HepG2 (cell line): Measurements from ENCODE around the gene IKZF3. TPM values are rescaled to one million over a fixed set of nuclear protein-coding genes. Genes with fewer than 3 reads are reported as not detected.

Source experiments
- ATAD3A ChIP-seq: sonication (generic); formaldehyde crosslinking; IDR thresholded peaks from 2 replicates; pipeline ENCODE4 v1.4.0; 2020; ENCODE audit warnings: missing genetic modification reagents
- ATF5 ChIP-seq: sonication (generic); formaldehyde crosslinking; IDR thresholded peaks from 2 replicates; pipeline ENCODE4 v1.4.0; 2020; ENCODE audit warnings: mild to moderate bottlenecking, low read depth, missing genetic modification reagents
- CHD4 ChIP-seq: fragments of 200-600 bp; sonication (generic); IDR thresholded peaks from 2 replicates; pipeline ENCODE4 v1.7.0; 2017; ENCODE audit warnings: mild to moderate bottlenecking, low read length, borderline replicate concordance
- GMEB1 ChIP-seq: sonication (generic); formaldehyde crosslinking; IDR thresholded peaks from 2 replicates; pipeline ENCODE4 v1.5.1; 2020; ENCODE audit warnings: missing genetic modification reagents, mild to moderate bottlenecking, borderline replicate concordance
- HBP1 ChIP-seq: IDR thresholded peaks from 2 replicates; pipeline ENCODE4 v1.6.1; 2016; ENCODE audit warnings: low read depth, control low read depth
- HDAC2 ChIP-seq: sonication (generic); formaldehyde crosslinking; IDR thresholded peaks from 2 replicates; pipeline ENCODE4 v1.4.0; 2020; ENCODE audit warnings: missing genetic modification reagents
- HNRNPUL1 ChIP-seq: fragments of 200-400 bp; formaldehyde crosslinking; IDR thresholded peaks from 2 replicates; pipeline ENCODE4 v1.6.1; 2017; ENCODE audit warnings: low read depth, mild to moderate bottlenecking, low read length, moderate library complexity
- MZF1 ChIP-seq: sonication (generic); formaldehyde crosslinking; IDR thresholded peaks from 2 replicates; pipeline ENCODE4 v1.8.1; 2023; ENCODE audit warnings: mild to moderate bottlenecking, missing genetic modification reagents, borderline replicate concordance
- NCOA1 ChIP-seq: sonication (generic); formaldehyde crosslinking; IDR thresholded peaks from 2 replicates; pipeline ENCODE4 v1.9.0; 2021; ENCODE audit warnings: missing genetic modification reagents
- NKX3-1 ChIP-seq: sonication (generic); formaldehyde crosslinking; IDR thresholded peaks from 2 replicates; pipeline ENCODE4 v1.5.0; 2020; ENCODE audit warnings: missing genetic modification reagents
- PHF20 ChIP-seq: sonication (generic); formaldehyde crosslinking; IDR thresholded peaks from 2 replicates; pipeline ENCODE4 v1.5.0; 2020; ENCODE audit warnings: mild to moderate bottlenecking, missing genetic modification reagents
- SP140L ChIP-seq: sonication (generic); formaldehyde crosslinking; IDR thresholded peaks from 2 replicates; pipeline ENCODE4 v1.4.0; 2020; ENCODE audit warnings: missing genetic modification reagents, borderline replicate concordance
- SRSF1 ChIP-seq: fragments of 200-400 bp; formaldehyde crosslinking; optimal IDR thresholded peaks from 2 replicates; pipeline ENCODE3; 2017; ENCODE audit warnings: mild to moderate bottlenecking, low read depth, low read length, moderate library complexity
- ZFYVE20 ChIP-seq: sonication (generic); formaldehyde crosslinking; IDR thresholded peaks from 2 replicates; pipeline ENCODE4 v1.8.0; 2023; ENCODE audit warnings: low read depth, mild to moderate bottlenecking, moderate library complexity, missing genetic modification reagents, borderline replicate concordance
- ZNF335 ChIP-seq: sonication (generic); formaldehyde crosslinking; IDR thresholded peaks from 2 replicates; pipeline ENCODE4 v1.4.0; 2020; ENCODE audit warnings: missing genetic modification reagents
- ZNF44 ChIP-seq: sonication (generic); formaldehyde crosslinking; IDR thresholded peaks from 2 replicates; pipeline ENCODE4 v1.5.1; 2020; ENCODE audit warnings: mild to moderate bottlenecking, missing genetic modification reagents
- ZNF562 ChIP-seq: sonication (generic); formaldehyde crosslinking; IDR thresholded peaks from 2 replicates; pipeline ENCODE4 v1.8.0; 2022; ENCODE audit warnings: missing genetic modification reagents, borderline replicate concordance
- ZNF563 ChIP-seq: sonication (generic); formaldehyde crosslinking; IDR thresholded peaks from 2 replicates; pipeline ENCODE4 v1.8.0; 2022; ENCODE audit warnings: mild to moderate bottlenecking, moderate library complexity, missing genetic modification reagents
- ZNF841 ChIP-seq: sonication (generic); formaldehyde crosslinking; IDR thresholded peaks from 2 replicates; pipeline ENCODE4 v1.8.1; 2023; ENCODE audit warnings: missing genetic modification reagents, borderline replicate concordance
- ZSCAN31 ChIP-seq: sonication (generic); formaldehyde crosslinking; IDR thresholded peaks from 2 replicates; pipeline ENCODE4 v1.5.0; 2020; ENCODE audit warnings: low read depth, mild to moderate bottlenecking, missing genetic modification reagents
- ZSCAN9 ChIP-seq: IDR thresholded peaks from 2 replicates; pipeline ENCODE4 v1.6.1; 2016; ENCODE audit warnings: borderline replicate concordance
- polyA plus RNA-seq, 8 experiments: library from polyadenylated mRNA; depleted of rRNA in 3 of 8; stranded (reverse) in 7 of 8; unstranded in 1 of 8; fragments of >200 nt; fragmentation: Illumina TruSeq in 4 of 8; extraction: Trizol in 4 of 8; gene quantifications; 2 replicates each; pipeline versions ENCODE4 v1.2.1 to v1.2.3, GENCODE V29; 2011 to 2016; ENCODE audit warnings: low read depth in 4 of 8, missing spikeins in 1 of 8, mixed read lengths in 1 of 8; ENCODE audit not compliant: insufficient read depth in 1 of 8
- total RNA-seq, 5 experiments: library from RNA; depleted of rRNA; stranded (reverse); fragments of >200 nt; fragmentation: Illumina TruSeq; extraction: Trizol; gene quantifications; 2 replicates each; pipeline ENCODE4 v1.2.3, GENCODE V29; 2016; ENCODE audit warnings: low read depth in 1 of 5
- TF ChIP-seq, protein P1 (sequence below): IDR thresholded peaks from 2 replicates; pipeline ENCODE4 v1.6.1; 2016; ENCODE audit warnings: missing compliant biosample characterization, missing genetic modification reagents, borderline replicate concordance

Gene IKZF3
- total and polyA plus RNA-seq, 2 of the 13 experiments (the other 11 are each of a cell fraction or from before 2014, with no cell fraction given) = not detected

GRCh38 chr17:39738983-39739884 lies 124.9 kb downstream of the IKZF3 start (continued):
- peak; percentile 94 for TF ChIP-seq HDAC2 (CRISPR knock-in tag)
- TF ChIP-seq ZNF44 (CRISPR knock-in tag) = peak; percentile 45; the same call in 1 of the 2 replicates
- TF ChIP-seq HNRNPUL1 = no peak; the same call in 1 of the 2 replicates
- no peak for TF ChIP-seq ZNF562
- TF ChIP-seq ZSCAN31 = peak; percentile 84
- TF ChIP-seq ZNF563 = peak; percentile 79; the same call in 1 of the 2 replicates
- TF ChIP-seq NKX3-1 (CRISPR knock-in tag) = no peak
- TF ChIP-seq, protein P1, sequence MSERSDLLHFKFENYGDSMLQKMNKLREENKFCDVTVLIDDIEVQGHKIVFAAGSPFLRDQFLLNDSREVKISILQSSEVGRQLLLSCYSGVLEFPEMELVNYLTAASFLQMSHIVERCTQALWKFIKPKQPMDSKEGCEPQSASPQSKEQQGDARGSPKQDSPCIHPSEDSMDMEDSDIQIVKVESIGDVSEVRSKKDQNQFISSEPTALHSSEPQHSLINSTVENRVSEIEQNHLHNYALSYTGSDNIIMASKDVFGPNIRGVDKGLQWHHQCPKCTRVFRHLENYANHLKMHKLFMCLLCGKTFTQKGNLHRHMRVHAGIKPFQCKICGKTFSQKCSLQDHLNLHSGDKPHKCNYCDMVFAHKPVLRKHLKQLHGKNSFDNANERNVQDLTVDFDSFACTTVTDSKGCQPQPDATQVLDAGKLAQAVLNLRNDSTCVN = peak; percentile 74; the same call in 1 of the 2 replicates
- TF ChIP-seq GMEB1 (CRISPR knock-in tag) = no peak
- TF ChIP-seq ATAD3A (CRISPR knock-in tag) = no peak; the same call in 1 of the 2 replicates
- peak; percentile 69; the same call in 1 of the 2 replicates for TF ChIP-seq ZSCAN9 (CRISPR knock-in tag)
- TF ChIP-seq PHF20 (CRISPR knock-in tag) = peak; percentile 54; the same call in 1 of the 2 replicates
- no peak for TF ChIP-seq NCOA1 (CRISPR knock-in tag)
- TF ChIP-seq HBP1 (CRISPR knock-in tag) = peak; percentile 37; the same call in 1 of the 2 replicates
- TF ChIP-seq ZFYVE20 (CRISPR knock-in tag) = no peak
- TF ChIP-seq SRSF1 = no peak
- no peak for TF ChIP-seq ZNF841 (CRISPR knock-in tag)
- TF ChIP-seq ATF5 (CRISPR knock-in tag) = no peak
- TF ChIP-seq CHD4 = no peak
- TF ChIP-seq MZF1 (CRISPR knock-in tag) = no peak
- TF ChIP-seq ZNF335 (CRISPR knock-in tag) = no peak; the same call in none of the 2 replicates
- TF ChIP-seq SP140L (CRISPR knock-in tag) = no peak
